ENCODE measurements around the gene KRTAP5-2.

DNA sequence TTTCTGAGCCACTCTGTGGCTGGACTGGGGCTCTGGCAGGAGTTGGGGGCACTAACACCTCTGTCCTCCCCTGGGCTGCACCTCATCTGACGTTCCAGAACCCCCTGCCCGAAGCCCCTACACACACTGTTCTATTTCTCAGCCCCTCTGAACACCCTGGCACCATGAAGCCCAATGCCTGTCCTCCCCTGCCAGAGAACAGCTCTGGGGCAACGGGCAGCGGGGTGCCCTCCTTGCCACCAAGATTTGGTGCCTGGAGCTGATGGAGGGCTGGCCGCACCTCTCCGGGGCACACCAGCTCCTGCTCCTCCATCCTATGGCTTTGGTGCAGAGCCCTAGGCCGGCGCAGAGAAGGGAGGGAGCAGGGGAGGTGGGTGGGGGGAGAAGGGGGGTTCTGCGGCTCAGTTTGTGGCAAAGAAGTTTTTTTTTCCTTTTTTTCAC is 42.4 kb downstream of the KRTAP5-2 start:
- TF ChIP-seq ZBTB7A (IDR thresholded peaks at IDR 0.05; ENCODE audit: low read depth): no peak
- TF ChIP-seq, protein P1, sequence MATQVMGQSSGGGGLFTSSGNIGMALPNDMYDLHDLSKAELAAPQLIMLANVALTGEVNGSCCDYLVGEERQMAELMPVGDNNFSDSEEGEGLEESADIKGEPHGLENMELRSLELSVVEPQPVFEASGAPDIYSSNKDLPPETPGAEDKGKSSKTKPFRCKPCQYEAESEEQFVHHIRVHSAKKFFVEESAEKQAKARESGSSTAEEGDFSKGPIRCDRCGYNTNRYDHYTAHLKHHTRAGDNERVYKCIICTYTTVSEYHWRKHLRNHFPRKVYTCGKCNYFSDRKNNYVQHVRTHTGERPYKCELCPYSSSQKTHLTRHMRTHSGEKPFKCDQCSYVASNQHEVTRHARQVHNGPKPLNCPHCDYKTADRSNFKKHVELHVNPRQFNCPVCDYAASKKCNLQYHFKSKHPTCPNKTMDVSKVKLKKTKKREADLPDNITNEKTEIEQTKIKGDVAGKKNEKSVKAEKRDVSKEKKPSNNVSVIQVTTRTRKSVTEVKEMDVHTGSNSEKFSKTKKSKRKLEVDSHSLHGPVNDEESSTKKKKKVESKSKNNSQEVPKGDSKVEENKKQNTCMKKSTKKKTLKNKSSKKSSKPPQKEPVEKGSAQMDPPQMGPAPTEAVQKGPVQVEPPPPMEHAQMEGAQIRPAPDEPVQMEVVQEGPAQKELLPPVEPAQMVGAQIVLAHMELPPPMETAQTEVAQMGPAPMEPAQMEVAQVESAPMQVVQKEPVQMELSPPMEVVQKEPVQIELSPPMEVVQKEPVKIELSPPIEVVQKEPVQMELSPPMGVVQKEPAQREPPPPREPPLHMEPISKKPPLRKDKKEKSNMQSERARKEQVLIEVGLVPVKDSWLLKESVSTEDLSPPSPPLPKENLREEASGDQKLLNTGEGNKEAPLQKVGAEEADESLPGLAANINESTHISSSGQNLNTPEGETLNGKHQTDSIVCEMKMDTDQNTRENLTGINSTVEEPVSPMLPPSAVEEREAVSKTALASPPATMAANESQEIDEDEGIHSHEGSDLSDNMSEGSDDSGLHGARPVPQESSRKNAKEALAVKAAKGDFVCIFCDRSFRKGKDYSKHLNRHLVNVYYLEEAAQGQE (IDR thresholded peaks at IDR 0.05; ENCODE audit: low read depth): no peak
- no peak for TF ChIP-seq EP300 (IDR thresholded peaks at IDR 0.05; ENCODE audit: borderline replicate concordance)
- TF ChIP-seq CEBPB (IDR thresholded peaks at IDR 0.05): no peak
- no peak for TF ChIP-seq TAF1 (IDR thresholded peaks at IDR 0.05; ENCODE audit: low read depth)
- no peak for TF ChIP-seq TEAD4 (IDR thresholded peaks at IDR 0.05)
- TF ChIP-seq CREB1 (IDR thresholded peaks at IDR 0.05; ENCODE audit: low read depth): no peak
- TF ChIP-seq FOXM1 (IDR thresholded peaks at IDR 0.05; ENCODE audit: borderline replicate concordance, low read depth): no peak
